GM13977 (cell line): Measurements from ENCODE around the gene JAM3.

Experiments
- DNase-seq: peaks from one replicate; pipeline ENCODE4 v3.0.0; 2012; ENCODE audit warnings: low spot score
- in situ Hi-C: fragments of 300-500 bp; cut with MboI; formaldehyde crosslinking; loops from one replicate; pipeline ENCODE4 v1.12.0; 2022; ENCODE audit warnings: low sequenced_read_pairs, low pct_unique_long_range_greater_than_20kb, mixed read lengths, inconsistent platforms; ENCODE audit not compliant: unreplicated experiment
- TF ChIP-seq, protein P1 (sequence below): IDR thresholded peaks from 2 replicates; pipeline ENCODE4 v1.5.1; 2012; ENCODE audit warnings: mild to moderate bottlenecking, control low read depth; ENCODE audit not compliant: insufficient read depth; ENCODE audit errors: extremely low read depth, missing control alignments

Gene JAM3

DNA sequence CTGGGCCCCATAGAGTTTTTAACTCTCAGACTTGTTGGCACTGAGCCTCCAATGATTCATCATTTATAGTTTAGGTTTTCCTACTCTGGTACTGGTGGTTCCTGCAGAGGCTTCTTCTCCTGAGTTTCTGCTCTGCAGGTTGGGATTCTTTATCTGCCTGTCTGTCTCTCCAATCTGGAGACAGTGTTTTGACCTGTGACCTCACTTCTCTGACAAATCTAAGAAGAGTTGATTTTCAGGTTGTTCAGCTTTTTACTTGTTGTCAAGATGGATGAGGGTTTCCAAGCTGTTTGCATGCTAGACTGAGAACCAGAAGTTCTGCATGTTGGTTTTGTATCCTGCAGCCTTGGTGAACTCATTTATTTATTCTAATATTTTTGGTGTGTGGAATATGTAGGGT lies 63.9 kb downstream of the JAM3 start:
- DNase-seq = no peak
- TF ChIP-seq, protein P1, sequence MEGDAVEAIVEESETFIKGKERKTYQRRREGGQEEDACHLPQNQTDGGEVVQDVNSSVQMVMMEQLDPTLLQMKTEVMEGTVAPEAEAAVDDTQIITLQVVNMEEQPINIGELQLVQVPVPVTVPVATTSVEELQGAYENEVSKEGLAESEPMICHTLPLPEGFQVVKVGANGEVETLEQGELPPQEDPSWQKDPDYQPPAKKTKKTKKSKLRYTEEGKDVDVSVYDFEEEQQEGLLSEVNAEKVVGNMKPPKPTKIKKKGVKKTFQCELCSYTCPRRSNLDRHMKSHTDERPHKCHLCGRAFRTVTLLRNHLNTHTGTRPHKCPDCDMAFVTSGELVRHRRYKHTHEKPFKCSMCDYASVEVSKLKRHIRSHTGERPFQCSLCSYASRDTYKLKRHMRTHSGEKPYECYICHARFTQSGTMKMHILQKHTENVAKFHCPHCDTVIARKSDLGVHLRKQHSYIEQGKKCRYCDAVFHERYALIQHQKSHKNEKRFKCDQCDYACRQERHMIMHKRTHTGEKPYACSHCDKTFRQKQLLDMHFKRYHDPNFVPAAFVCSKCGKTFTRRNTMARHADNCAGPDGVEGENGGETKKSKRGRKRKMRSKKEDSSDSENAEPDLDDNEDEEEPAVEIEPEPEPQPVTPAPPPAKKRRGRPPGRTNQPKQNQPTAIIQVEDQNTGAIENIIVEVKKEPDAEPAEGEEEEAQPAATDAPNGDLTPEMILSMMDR = no peak
- in situ Hi-C loops = no loop called here

DNA sequence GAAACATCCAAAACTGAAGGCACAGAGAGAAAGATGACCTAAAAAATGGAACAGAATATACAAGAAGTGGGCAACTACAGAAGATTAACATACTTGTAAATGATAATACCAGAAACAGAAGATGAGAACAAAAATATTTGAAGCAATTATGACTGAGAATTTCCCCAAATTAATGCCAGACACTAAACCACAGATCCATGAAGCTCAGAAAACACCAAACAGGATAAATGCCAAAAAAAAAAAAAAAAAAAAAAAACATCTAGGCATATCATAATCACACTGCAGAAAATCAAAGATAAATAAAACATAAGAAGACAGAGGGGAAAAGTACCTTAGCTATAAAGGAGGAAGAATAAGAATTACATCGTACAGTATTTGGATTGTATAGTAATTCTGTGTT lies 65.3 kb downstream of the JAM3 start:
- no peak for DNase-seq
- TF ChIP-seq, protein P1 = no peak
- in situ Hi-C loops = no loop called here

- DNase-seq = no peak
- TF ChIP-seq, protein P1 = no peak
- in situ Hi-C loops = no loop called here
Observed at GRCh38 chr11:134138376-134138775, 69.5 kb downstream of the JAM3 start.

- in situ Hi-C loops = no loop called here
- DNase-seq = no peak
- TF ChIP-seq, protein P1 = no peak
Observed at GRCh38 chr11:134139303-134139872, 70.5 kb downstream of the JAM3 start.

- peak; percentile 70 for DNase-seq
- TF ChIP-seq, protein P1 = peak; percentile 74
- in situ Hi-C loops = no loop called here
Observed at GRCh38 chr11:134139873-134140331, 71.0 kb downstream of the JAM3 start.

GRCh38 chr11:134140961-134141490 lies 72.2 kb downstream of the JAM3 start:
- no peak for DNase-seq
- in situ Hi-C loops = no loop called here
- TF ChIP-seq, protein P1 = no peak
